HG03025 (cell line): ENCODE measurements around the gene PCSK6.
"Not testable (repeated sequence)": the region's sequence is repeated elsewhere in the genome, so short reads cannot be mapped to it uniquely, and the experiment has no call there.

Source experiments
- ATAC-seq: cut with Tn5 transposase; IDR thresholded peaks from one replicate; pipeline ENCODE4 v1.9.1; 2021; ENCODE audit warnings: mild to moderate bottlenecking, moderate library complexity; ENCODE audit not compliant: unreplicated experiment, low FRiP score

Gene PCSK6

GRCh38 chr15:101437209-101437608 lies 52.3 kb downstream of the PCSK6 start:
- no peak for ATAC-seq

GRCh38 chr15:101436526-101436925 lies 53.0 kb downstream of the PCSK6 start:
- no peak for ATAC-seq

- ATAC-seq, result no peak
Measured at GRCh38 chr15:101435761-101436160, 53.7 kb downstream of the PCSK6 start.

- ATAC-seq, result no peak
Measured at GRCh38 chr15:101434032-101434920, 55.2 kb downstream of the PCSK6 start.

- no peak for ATAC-seq
Measured at GRCh38 chr15:101433396-101433795, 56.1 kb downstream of the PCSK6 start.

- ATAC-seq, result no peak
Measured at GRCh38 chr15:101432982-101433381, 56.5 kb downstream of the PCSK6 start.

- no peak for ATAC-seq
Measured at GRCh38 chr15:101431748-101432147, 57.8 kb downstream of the PCSK6 start.

- no peak for ATAC-seq
Measured at GRCh38 chr15:101431301-101431700, 58.2 kb downstream of the PCSK6 start.

GRCh38 chr15:101429646-101430045 lies 59.9 kb downstream of the PCSK6 start:
- ATAC-seq, result no peak

GRCh38 chr15:101429191-101429590 lies 60.3 kb downstream of the PCSK6 start:
- ATAC-seq, result no peak

- ATAC-seq, result no peak
Measured at GRCh38 chr15:101428758-101429157, 60.7 kb downstream of the PCSK6 start.

GRCh38 chr15:101427606-101428487 lies 61.7 kb downstream of the PCSK6 start:
- no peak for ATAC-seq

GRCh38 chr15:101426761-101427333 lies 62.7 kb downstream of the PCSK6 start:
- ATAC-seq, result no peak

GRCh38 chr15:101425787-101426365 lies 63.6 kb downstream of the PCSK6 start:
- ATAC-seq, result no peak

GRCh38 chr15:101424984-101425383 lies 64.5 kb downstream of the PCSK6 start:
- ATAC-seq, result no peak

GRCh38 chr15:101420232-101420631 lies 69.3 kb downstream of the PCSK6 start:
- ATAC-seq, result no peak

- ATAC-seq, result not testable (repeated sequence)
Measured at GRCh38 chr15:101416475-101416874, 73.0 kb downstream of the PCSK6 start.

GRCh38 chr15:101413239-101413638 lies 76.3 kb downstream of the PCSK6 start:
- ATAC-seq, result no peak

- ATAC-seq, result no peak
Measured at GRCh38 chr15:101411581-101411980, 77.9 kb downstream of the PCSK6 start.

GRCh38 chr15:101411085-101411484 lies 78.4 kb downstream of the PCSK6 start:
- ATAC-seq, result no peak

GRCh38 chr15:101410612-101411011 lies 78.9 kb downstream of the PCSK6 start:
- ATAC-seq, result no peak
